GM19397 (cell line): Measurements from ENCODE around the gene TMEM217.

Experiments used
- ATAC-seq: cut with Tn5 transposase; IDR thresholded peaks from one replicate; pipeline ENCODE4 v1.9.1; 2021; ENCODE audit warnings: mild to moderate bottlenecking, moderate library complexity; ENCODE audit not compliant: unreplicated experiment

TMEM217 gene

GRCh38 chr6:37244430-37245310, 13.3 kb downstream of the TMEM217 start:
- no peak for ATAC-seq

- ATAC-seq: no peak
These were observed 14.1 kb downstream of the TMEM217 start for GRCh38 chr6:37243816-37244370.

- ATAC-seq: no peak
These were observed 14.7 kb downstream of the TMEM217 start for GRCh38 chr6:37243131-37243815.

GRCh38 chr6:37242429-37243052, 15.4 kb downstream of the TMEM217 start:
- no peak for ATAC-seq

GRCh38 chr6:37241775-37242428, 16.0 kb downstream of the TMEM217 start:
- ATAC-seq: no peak

- ATAC-seq: no peak
These were observed 16.8 kb downstream of the TMEM217 start for GRCh38 chr6:37241131-37241530.

- ATAC-seq: no peak
These were observed 17.8 kb downstream of the TMEM217 start for GRCh38 chr6:37239950-37240713.

GRCh38 chr6:37239526-37239925, 18.4 kb downstream of the TMEM217 start:
- no peak for ATAC-seq

GRCh38 chr6:37238381-37238780, 19.6 kb downstream of the TMEM217 start:
- no peak for ATAC-seq

GRCh38 chr6:37237789-37238188, 20.2 kb downstream of the TMEM217 start:
- ATAC-seq: no peak

- no peak for ATAC-seq
These were observed 21.0 kb downstream of the TMEM217 start for GRCh38 chr6:37236921-37237320.

- ATAC-seq: no peak
These were observed 24.4 kb downstream of the TMEM217 start for GRCh38 chr6:37233541-37233940.

GRCh38 chr6:37232430-37233017, 25.4 kb downstream of the TMEM217 start:
- ATAC-seq: no peak

GRCh38 chr6:37230104-37230503, 27.8 kb downstream of the TMEM217 start:
- no peak for ATAC-seq

GRCh38 chr6:37225350-37226169, 32.4 kb downstream of the TMEM217 start:
- no peak for ATAC-seq

GRCh38 chr6:37222992-37223391, 35.0 kb downstream of the TMEM217 start:
- no peak for ATAC-seq

- peak; percentile 88 for ATAC-seq
These were observed 35.6 kb downstream of the TMEM217 start for GRCh38 chr6:37222125-37222967.

- ATAC-seq: peak; percentile 15
These were observed 36.3 kb downstream of the TMEM217 start for GRCh38 chr6:37221585-37222124.
